ENCODE measurements around the gene MKLN1.

DNA sequence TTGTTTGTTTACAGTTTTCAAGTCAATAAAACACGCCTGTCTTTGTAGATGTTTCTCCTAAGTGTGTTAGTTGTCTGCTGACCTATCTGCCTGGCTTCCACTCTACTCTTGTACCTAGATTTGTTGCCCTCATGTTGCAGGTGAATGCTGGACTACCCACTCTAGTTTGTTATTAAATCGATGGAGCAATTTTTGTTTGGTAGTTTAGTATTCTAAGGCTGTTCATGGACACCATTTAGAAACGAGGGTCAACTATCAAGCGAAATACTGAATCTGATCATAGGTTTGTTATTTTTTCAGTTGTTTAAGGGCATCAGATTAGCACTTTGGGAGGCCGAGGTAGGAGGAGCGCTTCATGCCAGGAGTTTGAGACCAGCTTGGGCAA, 29.1 kb upstream of the MKLN1 start:
- TF ChIP-seq POLR2A (IDR thresholded peaks at IDR 0.05) = no peak
- TF ChIP-seq, protein P1, sequence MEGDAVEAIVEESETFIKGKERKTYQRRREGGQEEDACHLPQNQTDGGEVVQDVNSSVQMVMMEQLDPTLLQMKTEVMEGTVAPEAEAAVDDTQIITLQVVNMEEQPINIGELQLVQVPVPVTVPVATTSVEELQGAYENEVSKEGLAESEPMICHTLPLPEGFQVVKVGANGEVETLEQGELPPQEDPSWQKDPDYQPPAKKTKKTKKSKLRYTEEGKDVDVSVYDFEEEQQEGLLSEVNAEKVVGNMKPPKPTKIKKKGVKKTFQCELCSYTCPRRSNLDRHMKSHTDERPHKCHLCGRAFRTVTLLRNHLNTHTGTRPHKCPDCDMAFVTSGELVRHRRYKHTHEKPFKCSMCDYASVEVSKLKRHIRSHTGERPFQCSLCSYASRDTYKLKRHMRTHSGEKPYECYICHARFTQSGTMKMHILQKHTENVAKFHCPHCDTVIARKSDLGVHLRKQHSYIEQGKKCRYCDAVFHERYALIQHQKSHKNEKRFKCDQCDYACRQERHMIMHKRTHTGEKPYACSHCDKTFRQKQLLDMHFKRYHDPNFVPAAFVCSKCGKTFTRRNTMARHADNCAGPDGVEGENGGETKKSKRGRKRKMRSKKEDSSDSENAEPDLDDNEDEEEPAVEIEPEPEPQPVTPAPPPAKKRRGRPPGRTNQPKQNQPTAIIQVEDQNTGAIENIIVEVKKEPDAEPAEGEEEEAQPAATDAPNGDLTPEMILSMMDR (IDR thresholded peaks at IDR 0.05) = no peak

Measured in thyroid gland (tissue), 4 donors.